ENCODE data around the gene IL20RA.

The IL20RA gene

GRCh38 chr6:137005073-137005472, 39.7 kb downstream of the IL20RA start:
- no peaks in the 10 kb centered on the region for H3K4me1 Mint-ChIP-seq (ENCODE audit: low read depth)
- no peak for DNase-seq
- no peaks in the 10 kb centered on the region for H3K36me3 Mint-ChIP-seq (ENCODE audit: low read depth)
- H3K27ac Mint-ChIP-seq = no peak overlapping the region
- H3K4me3 Mint-ChIP-seq = no peak overlapping the region
- H3K9me3 Mint-ChIP-seq = no peaks in the 10 kb centered on the region
- peaks cover 51% of the 10 kb centered on the region for H3K27me3 Mint-ChIP-seq

GRCh38 chr6:137002505-137002904, 42.3 kb downstream of the IL20RA start:
- H3K4me3 Mint-ChIP-seq = no peak overlapping the region
- H3K36me3 Mint-ChIP-seq (ENCODE audit: low read depth) = no peaks in the 10 kb centered on the region
- H3K27ac Mint-ChIP-seq = no peak overlapping the region
- H3K4me1 Mint-ChIP-seq (ENCODE audit: low read depth) = no peaks in the 10 kb centered on the region
- H3K9me3 Mint-ChIP-seq = no peaks in the 10 kb centered on the region
- DNase-seq = no peak
- peaks cover 50% of the 10 kb centered on the region for H3K27me3 Mint-ChIP-seq

GRCh38 chr6:137001977-137002302, 42.8 kb downstream of the IL20RA start:
- no peaks in the 10 kb centered on the region for H3K9me3 Mint-ChIP-seq
- no peak for DNase-seq
- no peak overlapping the region for H3K4me3 Mint-ChIP-seq
- no peaks in the 10 kb centered on the region for H3K36me3 Mint-ChIP-seq (ENCODE audit: low read depth)
- H3K27me3 Mint-ChIP-seq = peaks cover 44% of the 10 kb centered on the region
- H3K27ac Mint-ChIP-seq = no peak overlapping the region
- no peaks in the 10 kb centered on the region for H3K4me1 Mint-ChIP-seq (ENCODE audit: low read depth)

DNA sequence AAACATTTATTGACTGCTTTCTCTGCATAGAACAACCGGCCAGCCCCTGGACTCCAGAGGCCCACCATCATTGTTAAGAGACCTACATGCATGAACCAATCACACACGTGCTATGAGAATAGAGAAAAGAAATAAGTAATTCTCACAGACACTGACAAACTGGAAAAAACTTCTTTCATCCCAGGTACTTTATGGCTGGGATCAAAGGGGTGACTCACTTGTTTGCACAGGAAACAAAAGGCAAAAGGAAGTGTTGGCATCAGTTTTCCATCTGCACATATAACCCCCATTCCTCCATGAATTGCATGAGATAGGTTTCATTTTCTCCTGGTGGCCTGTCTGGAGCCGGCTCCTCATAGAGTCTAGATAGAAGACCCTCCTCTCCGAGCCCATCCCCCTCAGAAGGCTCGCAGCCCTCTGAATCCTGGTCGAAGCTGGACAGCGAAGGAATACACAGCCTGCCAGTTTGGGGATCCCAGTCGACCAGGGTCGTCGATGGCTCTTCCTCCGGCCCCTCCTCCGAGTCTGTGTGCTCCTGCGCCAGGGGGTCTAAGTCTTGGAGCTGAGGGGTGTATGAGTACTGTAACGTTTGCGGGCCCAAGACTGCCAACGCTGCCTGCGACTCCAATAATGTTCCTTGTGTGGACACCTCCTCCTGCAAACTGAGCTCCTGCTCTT, 43.3 kb downstream of the IL20RA start:
- H3K27ac Mint-ChIP-seq = no peak overlapping the region
- H3K27me3 Mint-ChIP-seq = peaks cover 46% of the 10 kb centered on the region

GRCh38 chr6:137000825-137001224, 43.9 kb downstream of the IL20RA start:
- H3K9me3 Mint-ChIP-seq = no peaks in the 10 kb centered on the region

More for the DNA sequence above, 43.3 kb downstream of the IL20RA start:
- no peak for DNase-seq
- H3K36me3 Mint-ChIP-seq (ENCODE audit: low read depth) = no peaks in the 10 kb centered on the region
- H3K9me3 Mint-ChIP-seq = no peaks in the 10 kb centered on the region
- no peak overlapping the region for H3K4me3 Mint-ChIP-seq
- H3K4me1 Mint-ChIP-seq (ENCODE audit: low read depth) = no peaks in the 10 kb centered on the region

DNA sequence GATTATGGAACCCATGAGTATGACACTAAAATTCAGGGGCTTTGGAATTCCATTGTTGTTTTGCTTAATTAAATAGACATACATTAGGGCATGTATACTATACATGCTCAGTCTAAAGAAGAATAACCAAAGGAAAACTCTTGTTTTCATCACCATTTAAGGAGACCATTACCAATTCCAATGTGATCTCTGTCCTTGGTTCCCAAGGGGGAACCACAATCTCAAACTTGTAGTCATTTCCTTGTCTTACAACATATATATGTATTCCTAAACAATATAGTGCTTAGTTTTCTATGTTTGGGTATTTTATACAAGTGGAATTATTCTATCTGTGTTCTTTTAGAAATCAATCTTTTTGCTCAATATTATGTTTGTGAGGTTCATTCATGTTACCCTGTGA, 49.2 kb downstream of the IL20RA start:
- no peak overlapping the region for H3K4me3 Mint-ChIP-seq
- H3K9me3 Mint-ChIP-seq = no peaks in the 10 kb centered on the region

More at GRCh38 chr6:137000825-137001224, 43.9 kb downstream of the IL20RA start:
- Mint-ChIP-seq H3K27ac (no peak overlapping the region), H3K27me3 (peaks cover 52% of the 10 kb centered on the region), H3K4me1 (ENCODE audit: low read depth) (no peaks in the 10 kb centered on the region), H3K36me3 (ENCODE audit: low read depth) (no peaks in the 10 kb centered on the region), H3K4me3 (no peak overlapping the region)
- DNase-seq = no peak

DNA sequence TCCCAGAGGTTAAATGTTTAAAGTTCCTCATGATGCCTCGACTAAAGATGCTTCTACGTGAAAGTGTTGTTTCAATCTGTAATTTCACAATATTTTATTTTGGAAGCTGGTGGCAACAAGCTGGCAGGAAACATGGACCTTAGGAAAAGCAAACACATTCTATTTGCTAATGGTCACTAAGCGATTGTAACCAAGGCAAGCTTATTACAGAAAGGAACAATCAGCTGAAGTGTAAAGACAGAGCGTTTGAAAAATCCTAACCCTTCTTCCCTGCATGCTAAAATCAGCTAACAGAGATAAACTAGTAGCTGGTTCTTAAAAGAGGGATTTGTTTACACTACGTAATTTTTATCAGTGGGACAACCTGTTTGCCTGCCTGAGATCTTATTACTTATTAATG, 50.0 kb downstream of the IL20RA start:
- H3K27me3 Mint-ChIP-seq = peaks cover 61% of the 10 kb centered on the region
- no peak overlapping the region for H3K4me3 Mint-ChIP-seq
- DNase-seq = no peak
- H3K9me3 Mint-ChIP-seq = no peaks in the 10 kb centered on the region
- no peak overlapping the region for H3K27ac Mint-ChIP-seq
- no peaks in the 10 kb centered on the region for H3K36me3 Mint-ChIP-seq (ENCODE audit: low read depth)
- H3K4me1 Mint-ChIP-seq (ENCODE audit: low read depth) = peaks cover 5% of the 10 kb centered on the region

More for the DNA sequence above, 49.2 kb downstream of the IL20RA start:
- Mint-ChIP-seq H3K27me3 (peaks cover 59% of the 10 kb centered on the region), H3K4me1 (ENCODE audit: low read depth) (no peaks in the 10 kb centered on the region), H3K27ac (no peak overlapping the region), H3K36me3 (ENCODE audit: low read depth) (no peaks in the 10 kb centered on the region)
- no peak for DNase-seq

GRCh38 chr6:136992113-136992512, 52.7 kb downstream of the IL20RA start:
- peaks cover 79% of the 10 kb centered on the region for H3K27me3 Mint-ChIP-seq
- no peaks in the 10 kb centered on the region for H3K9me3 Mint-ChIP-seq
- H3K4me1 Mint-ChIP-seq (ENCODE audit: low read depth) = peaks cover 9% of the 10 kb centered on the region
- no peak for DNase-seq
- H3K4me3 Mint-ChIP-seq = no peak overlapping the region
- H3K36me3 Mint-ChIP-seq (ENCODE audit: low read depth) = no peaks in the 10 kb centered on the region
- no peak overlapping the region for H3K27ac Mint-ChIP-seq

DNA sequence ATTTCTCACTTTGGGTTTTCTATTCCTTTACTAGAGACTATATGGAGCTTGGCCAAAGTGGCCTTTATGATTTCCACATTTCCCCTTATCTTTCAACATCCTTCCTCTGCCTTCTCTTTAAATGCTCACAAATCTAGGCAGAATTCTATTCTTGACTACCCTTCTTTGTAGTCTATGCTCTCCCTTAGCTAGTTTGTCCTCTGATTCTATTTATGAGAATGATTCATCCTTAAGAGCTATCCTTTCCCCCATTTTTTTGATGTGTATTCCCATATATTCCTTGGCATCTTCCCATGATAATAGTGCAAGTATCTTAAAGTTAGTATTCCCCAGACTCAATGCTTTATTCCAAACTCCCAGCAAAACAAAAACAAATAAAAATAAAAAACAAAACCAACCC, 53.1 kb downstream of the IL20RA start:
- Mint-ChIP-seq H3K36me3 (ENCODE audit: low read depth) (no peaks in the 10 kb centered on the region), H3K27me3 (peaks cover 80% of the 10 kb centered on the region), H3K9me3 (no peaks in the 10 kb centered on the region), H3K4me3 (no peak overlapping the region), H3K4me1 (ENCODE audit: low read depth) (peaks cover 9% of the 10 kb centered on the region), H3K27ac (no peak overlapping the region)
- DNase-seq = no peak

- DNase-seq = no peak
- no peaks in the 10 kb centered on the region for H3K36me3 Mint-ChIP-seq (ENCODE audit: low read depth)
- no peaks in the 10 kb centered on the region for H3K9me3 Mint-ChIP-seq
- H3K27me3 Mint-ChIP-seq = peaks cover 78% of the 10 kb centered on the region
- no peak overlapping the region for H3K27ac Mint-ChIP-seq
- H3K4me3 Mint-ChIP-seq = no peak overlapping the region
- H3K4me1 Mint-ChIP-seq (ENCODE audit: low read depth) = peaks cover 9% of the 10 kb centered on the region
Observed at GRCh38 chr6:136990754-136991153, 54.0 kb downstream of the IL20RA start.

- Mint-ChIP-seq H3K4me1 (ENCODE audit: low read depth) (peaks cover 9% of the 10 kb centered on the region), H3K36me3 (ENCODE audit: low read depth) (no peaks in the 10 kb centered on the region), H3K27ac (no peak overlapping the region), H3K4me3 (no peak overlapping the region), H3K9me3 (no peaks in the 10 kb centered on the region), H3K27me3 (peaks cover 78% of the 10 kb centered on the region)
- DNase-seq = no peak
Observed at GRCh38 chr6:136990242-136990578, 54.6 kb downstream of the IL20RA start.

GRCh38 chr6:136989571-136990241, 55.1 kb downstream of the IL20RA start:
- H3K4me3 Mint-ChIP-seq = no peak overlapping the region
- peaks cover 73% of the 10 kb centered on the region for H3K27me3 Mint-ChIP-seq
- H3K9me3 Mint-ChIP-seq = no peaks in the 10 kb centered on the region
- no peak overlapping the region for H3K27ac Mint-ChIP-seq
- DNase-seq = no peak
- H3K4me1 Mint-ChIP-seq (ENCODE audit: low read depth) = peaks cover 9% of the 10 kb centered on the region
- no peaks in the 10 kb centered on the region for H3K36me3 Mint-ChIP-seq (ENCODE audit: low read depth)

GRCh38 chr6:136987526-136987925, 57.2 kb downstream of the IL20RA start:
- DNase-seq = no peak
- no peak overlapping the region for H3K4me3 Mint-ChIP-seq
- H3K9me3 Mint-ChIP-seq = no peaks in the 10 kb centered on the region
- no peak overlapping the region for H3K27ac Mint-ChIP-seq
- no peaks in the 10 kb centered on the region for H3K36me3 Mint-ChIP-seq (ENCODE audit: low read depth)
- peaks cover 58% of the 10 kb centered on the region for H3K27me3 Mint-ChIP-seq
- peaks cover 9% of the 10 kb centered on the region for H3K4me1 Mint-ChIP-seq (ENCODE audit: low read depth)

DNA sequence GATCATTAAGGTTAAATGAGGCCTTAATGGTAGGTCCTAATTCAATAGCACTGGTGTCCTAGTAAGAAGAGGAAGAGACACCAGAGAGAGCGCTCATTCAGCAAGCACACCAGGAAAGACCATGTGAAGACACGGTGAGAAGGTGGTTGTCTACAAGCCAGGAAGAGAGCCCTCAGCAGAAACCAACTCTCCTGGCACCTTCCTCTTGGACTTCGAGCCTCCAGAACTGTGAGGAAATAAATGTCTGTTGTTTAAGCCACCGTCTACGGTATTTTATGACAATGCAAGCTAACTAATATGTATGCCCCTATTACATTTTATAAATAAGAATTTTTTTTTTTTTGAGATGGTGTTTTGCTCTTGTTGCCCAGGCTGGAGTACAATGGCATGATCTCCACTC, 59.3 kb downstream of the IL20RA start:
- H3K36me3 Mint-ChIP-seq (ENCODE audit: low read depth) = no peaks in the 10 kb centered on the region
- peaks cover 9% of the 10 kb centered on the region for H3K4me1 Mint-ChIP-seq (ENCODE audit: low read depth)
- no peak overlapping the region for H3K27ac Mint-ChIP-seq
- no peaks in the 10 kb centered on the region for H3K9me3 Mint-ChIP-seq
- no peak for DNase-seq
- H3K27me3 Mint-ChIP-seq = peaks cover 46% of the 10 kb centered on the region
- no peak overlapping the region for H3K4me3 Mint-ChIP-seq

DNA sequence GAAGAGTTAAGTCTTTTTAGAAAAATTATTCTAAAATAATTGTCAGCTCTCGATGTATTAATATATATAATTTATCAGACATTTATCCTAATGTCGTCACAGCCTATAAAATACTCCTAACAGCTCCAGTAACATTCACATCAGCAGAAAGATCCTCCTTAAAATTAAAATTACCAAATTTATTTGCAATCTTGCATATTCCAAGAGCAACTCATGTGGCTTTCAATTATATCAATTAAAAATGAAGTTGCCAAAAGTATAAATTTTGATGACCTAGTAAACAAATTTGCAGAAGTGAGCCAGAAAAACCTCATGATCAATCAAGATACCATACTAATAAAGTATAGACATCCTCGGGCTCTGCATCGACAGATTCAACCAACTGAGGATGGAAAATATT, 60.2 kb downstream of the IL20RA start:
- no peaks in the 10 kb centered on the region for H3K36me3 Mint-ChIP-seq (ENCODE audit: low read depth)
- peaks cover 4% of the 10 kb centered on the region for H3K4me1 Mint-ChIP-seq (ENCODE audit: low read depth)
- H3K9me3 Mint-ChIP-seq = no peaks in the 10 kb centered on the region
- H3K27me3 Mint-ChIP-seq = peaks cover 46% of the 10 kb centered on the region
- H3K4me3 Mint-ChIP-seq = no peak overlapping the region
- H3K27ac Mint-ChIP-seq = no peak overlapping the region
- no peak for DNase-seq
